K562 (cell line): ENCODE measurements around the gene MMP12.

Experiments used
- CTCF ChIP-seq, 3 experiments: IDR thresholded peaks in 2 of 3; conservative IDR thresholded peaks in 1 of 3; 2 replicates each; pipeline ENCODE4 v1.5.1; 2011 to 2012; ENCODE audit warnings: low read length in 3 of 3, mild to moderate bottlenecking in 3 of 3, control low read depth in 2 of 3, improper control_type of control experiment in 1 of 3, inconsistent platforms in 1 of 3, low read depth in 1 of 3, mixed read lengths in 1 of 3, moderate library complexity in 1 of 3; ENCODE audit not compliant: insufficient read depth in 2 of 3
- EHMT2 ChIP-seq: fragments of 450-650 bp; IDR thresholded peaks from 2 replicates; pipeline ENCODE4 v1.6.1; 2018; ENCODE audit warnings: antibody characterized with exemption
- FOXK1 ChIP-seq: sonication (generic); formaldehyde crosslinking; IDR thresholded peaks from 2 replicates; pipeline ENCODE4 v1.8.0; 2022; ENCODE audit warnings: missing genetic modification reagents, mild to moderate bottlenecking, borderline replicate concordance
- HBP1 ChIP-seq: fragments of 450-650 bp; formaldehyde crosslinking; IDR thresholded peaks from 2 replicates; pipeline ENCODE4 v1.4.0; 2022; ENCODE audit warnings: missing genetic modification characterization
- KDM5B ChIP-seq: fragments of 200-600 bp; sonication (generic); IDR thresholded peaks from 2 replicates; pipeline ENCODE4 v1.6.1; 2012; ENCODE audit warnings: low read depth, mild to moderate bottlenecking, moderate library complexity, low read length, control low read depth, inconsistent platforms; ENCODE audit not compliant: insufficient replicate concordance
- NEUROD1 ChIP-seq: fragments of 150-350 bp; IDR thresholded peaks from 2 replicates; pipeline ENCODE4 v1.6.1; 2014; ENCODE audit warnings: borderline replicate concordance, low read length, low read depth; ENCODE audit not compliant: partially characterized antibody
- POLR2AphosphoS2 ChIP-seq: IDR thresholded peaks from 2 replicates; pipeline ENCODE4 v1.6.1; 2012; ENCODE audit warnings: low read length, improper control_type of control experiment
- ZBTB9 ChIP-seq: fragments of 450-650 bp; formaldehyde crosslinking; IDR thresholded peaks from 2 replicates; pipeline ENCODE4 v1.4.0; 2020; ENCODE audit warnings: mild to moderate bottlenecking, moderate library complexity

GRCh38 chr11:102819491-102819890 lies 55.3 kb downstream of the MMP12 start:
- TF ChIP-seq EHMT2 (no peak), ZBTB9 (no peak), KDM5B (no peak), CTCF (IDR thresholded peaks at IDR 0.05 in 2 of 3, conservative IDR thresholded peaks at IDR 0.05 in 1 of 3; ENCODE audit: insufficient read depth in 2 of 3, low read depth in 1 of 3, low read length in 3 of 3) (no peak), FOXK1 (CRISPR knock-in tag) (no peak), NEUROD1 (no peak), POLR2AphosphoS2 (no peak), HBP1 (no peak)
